Measurements from ENCODE around the gene BSCL2.

DNA sequence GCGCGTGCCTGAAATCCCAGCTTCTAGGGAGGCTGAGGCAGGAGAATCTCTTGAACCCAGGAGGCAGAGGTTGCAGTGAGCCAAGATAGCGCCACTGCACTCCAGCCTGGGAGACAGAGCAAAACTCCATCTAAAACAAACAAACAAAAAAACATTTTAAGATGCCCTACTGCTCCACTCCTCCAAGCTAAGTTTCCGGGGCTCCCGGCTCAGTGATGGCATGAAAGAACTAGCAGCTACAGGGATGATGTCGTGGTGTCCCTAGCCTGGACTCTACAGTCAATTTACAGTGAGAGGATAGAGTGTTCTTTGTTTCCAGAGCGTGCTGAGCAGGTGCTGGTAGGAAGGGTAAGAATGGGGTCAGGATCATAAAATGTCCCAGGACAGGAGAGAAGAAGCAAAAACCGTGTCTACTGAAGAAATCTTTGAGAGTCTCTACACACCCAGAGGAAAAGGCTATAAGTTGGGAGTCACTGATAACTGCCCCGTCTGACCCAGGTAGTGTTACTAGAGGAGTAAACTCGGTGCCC lies 47.9 kb upstream of the BSCL2 start:
- TF ChIP-seq CTCF (IDR thresholded peaks at IDR 0.05; ENCODE audit: poor library complexity): no peak
- no peak for TF ChIP-seq EZH2 (IDR thresholded peaks at IDR 0.05; ENCODE audit: borderline replicate concordance)
